Nephron (organoid): ENCODE data around the gene BTBD9.

ENCODE experiments used
- H3K27ac Mint-ChIP-seq, 3 experiments: 2 replicates each; pipeline ENCODE4 v1.8.0; 2020; ENCODE audit warnings: mixed read lengths in 3 of 3, mild to moderate bottlenecking in 2 of 3, moderate library complexity in 1 of 3
- H3K27me3 Mint-ChIP-seq: 2 replicates; pipeline ENCODE4 v1.8.0; 2021; ENCODE audit warnings: low read depth, mild to moderate bottlenecking, moderate library complexity, mixed read lengths
- H3K36me3 Mint-ChIP-seq: 2 replicates; pipeline ENCODE4 v1.8.0; 2020; ENCODE audit warnings: low read depth, mixed read lengths
- H3K4me1 Mint-ChIP-seq: 2 replicates; pipeline ENCODE4 v1.8.0; 2020; ENCODE audit warnings: mixed read lengths
- H3K4me3 Mint-ChIP-seq, 3 experiments: 2 replicates each; pipeline ENCODE4 v1.8.0; 2020; ENCODE audit warnings: mild to moderate bottlenecking in 3 of 3, mixed read lengths in 3 of 3, moderate library complexity in 2 of 3
- H3K9me3 Mint-ChIP-seq: 2 replicates; pipeline ENCODE4 v1.8.0; 2020; ENCODE audit warnings: mixed read lengths
- TF ChIP-seq, protein P1 (sequence below), 3 experiments: fragments of 200-600 bp; sonication (generic); IDR thresholded peaks; one replicate each; pipeline ENCODE4 v1.5.0; 2021; ENCODE audit warnings: antibody characterized with exemption in 3 of 3; ENCODE audit not compliant: unreplicated experiment in 3 of 3

BTBD9 gene

DNA sequence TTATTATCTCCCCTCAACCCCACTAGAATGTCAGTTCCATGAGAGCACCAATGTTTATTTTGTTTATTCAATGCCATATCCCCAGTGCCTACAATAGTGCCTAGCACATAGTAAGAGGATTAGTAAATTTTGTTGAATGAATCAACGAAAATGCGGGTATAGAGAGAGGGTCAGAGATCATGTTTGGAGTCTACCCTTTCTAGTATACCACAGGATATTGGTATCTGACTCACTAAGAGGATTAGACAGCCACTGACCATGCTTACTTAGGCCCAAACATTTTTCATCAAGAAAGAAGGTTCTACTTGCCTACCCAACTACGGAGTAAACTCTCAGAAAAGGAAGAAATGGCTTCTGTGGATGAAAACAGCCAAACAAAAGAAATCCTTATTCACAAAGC lies 356.8 kb downstream of the BTBD9 start:
- Mint-ChIP-seq H3K27ac (no peak overlapping the region), H3K27me3 (no peaks in the 10 kb centered on the region), H3K36me3 (peaks cover 4% of the 10 kb centered on the region), H3K9me3 (no peaks in the 10 kb centered on the region), H3K4me1 (peaks cover 30% of the 10 kb centered on the region), H3K4me3 (no peak overlapping the region)
- TF ChIP-seq, protein P1, sequence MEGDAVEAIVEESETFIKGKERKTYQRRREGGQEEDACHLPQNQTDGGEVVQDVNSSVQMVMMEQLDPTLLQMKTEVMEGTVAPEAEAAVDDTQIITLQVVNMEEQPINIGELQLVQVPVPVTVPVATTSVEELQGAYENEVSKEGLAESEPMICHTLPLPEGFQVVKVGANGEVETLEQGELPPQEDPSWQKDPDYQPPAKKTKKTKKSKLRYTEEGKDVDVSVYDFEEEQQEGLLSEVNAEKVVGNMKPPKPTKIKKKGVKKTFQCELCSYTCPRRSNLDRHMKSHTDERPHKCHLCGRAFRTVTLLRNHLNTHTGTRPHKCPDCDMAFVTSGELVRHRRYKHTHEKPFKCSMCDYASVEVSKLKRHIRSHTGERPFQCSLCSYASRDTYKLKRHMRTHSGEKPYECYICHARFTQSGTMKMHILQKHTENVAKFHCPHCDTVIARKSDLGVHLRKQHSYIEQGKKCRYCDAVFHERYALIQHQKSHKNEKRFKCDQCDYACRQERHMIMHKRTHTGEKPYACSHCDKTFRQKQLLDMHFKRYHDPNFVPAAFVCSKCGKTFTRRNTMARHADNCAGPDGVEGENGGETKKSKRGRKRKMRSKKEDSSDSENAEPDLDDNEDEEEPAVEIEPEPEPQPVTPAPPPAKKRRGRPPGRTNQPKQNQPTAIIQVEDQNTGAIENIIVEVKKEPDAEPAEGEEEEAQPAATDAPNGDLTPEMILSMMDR (IDR thresholded peaks at IDR 0.05; ENCODE audit: unreplicated experiment in 3 of 3) = no peak

DNA sequence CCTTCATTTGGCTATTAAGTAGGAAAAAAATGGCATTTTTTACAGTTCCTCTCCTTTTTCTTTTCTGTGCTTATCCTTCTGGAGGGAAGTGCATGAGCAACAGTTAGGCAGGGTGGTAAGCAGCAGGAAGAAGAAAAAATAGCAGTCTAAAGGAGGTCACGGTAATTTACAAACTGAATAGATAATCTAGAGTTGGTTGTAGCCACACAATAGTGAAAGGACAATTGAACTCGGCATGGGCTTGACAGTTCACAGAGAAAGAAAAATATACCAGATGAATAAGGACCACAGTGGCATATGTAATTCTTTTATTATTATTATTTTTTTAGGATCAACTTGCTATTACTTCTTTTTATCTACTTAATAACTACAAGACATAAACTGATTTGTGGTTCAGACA lies 358.6 kb downstream of the BTBD9 start:
- TF ChIP-seq, protein P1 (IDR thresholded peaks at IDR 0.05; ENCODE audit: unreplicated experiment in 3 of 3) = no peak
- no peaks in the 10 kb centered on the region for H3K27me3 Mint-ChIP-seq
- no peaks in the 10 kb centered on the region for H3K9me3 Mint-ChIP-seq
- H3K4me1 Mint-ChIP-seq = peaks cover 30% of the 10 kb centered on the region
- no peak overlapping the region for H3K4me3 Mint-ChIP-seq
- peak overlapping the region in 1 of 3 experiments; percentile 18 for H3K27ac Mint-ChIP-seq
- H3K36me3 Mint-ChIP-seq = no peaks in the 10 kb centered on the region

DNA sequence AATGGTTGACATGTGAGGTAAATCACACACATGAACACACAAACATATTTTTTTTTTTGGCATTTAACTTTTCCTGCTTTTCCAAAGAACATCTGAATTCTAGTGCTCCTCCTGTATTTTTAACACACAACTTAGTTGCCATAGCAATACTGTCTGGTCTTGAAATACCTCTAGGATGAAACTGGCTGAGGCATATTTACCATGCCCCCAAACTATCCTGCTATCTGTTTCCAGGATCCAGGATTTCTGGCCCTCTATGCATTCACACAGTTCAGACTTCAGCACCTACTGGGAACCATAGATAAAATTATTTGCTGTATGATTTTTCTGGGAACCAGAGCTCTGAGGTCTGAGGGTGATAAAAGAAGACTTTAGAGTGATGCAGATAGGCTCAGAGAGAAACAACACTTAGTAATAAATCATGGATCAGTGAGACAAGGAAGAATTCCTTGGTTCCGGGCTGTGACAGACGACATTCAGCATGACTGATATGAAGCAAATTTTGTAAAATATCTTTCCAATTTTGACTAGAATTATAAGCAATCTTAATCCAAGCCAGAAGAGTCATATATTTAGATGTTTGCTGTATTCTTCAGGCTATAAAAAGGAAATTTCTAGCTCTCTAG lies 359.7 kb downstream of the BTBD9 start:
- no peak overlapping the region for H3K4me3 Mint-ChIP-seq
- no peaks in the 10 kb centered on the region for H3K36me3 Mint-ChIP-seq
- H3K27ac Mint-ChIP-seq = peak overlapping the region in 1 of 3 experiments; percentile 21
- peaks cover 30% of the 10 kb centered on the region for H3K4me1 Mint-ChIP-seq
- TF ChIP-seq, protein P1 (IDR thresholded peaks at IDR 0.05; ENCODE audit: unreplicated experiment in 3 of 3) = no peak
- H3K9me3 Mint-ChIP-seq = no peaks in the 10 kb centered on the region
- H3K27me3 Mint-ChIP-seq = no peaks in the 10 kb centered on the region

DNA sequence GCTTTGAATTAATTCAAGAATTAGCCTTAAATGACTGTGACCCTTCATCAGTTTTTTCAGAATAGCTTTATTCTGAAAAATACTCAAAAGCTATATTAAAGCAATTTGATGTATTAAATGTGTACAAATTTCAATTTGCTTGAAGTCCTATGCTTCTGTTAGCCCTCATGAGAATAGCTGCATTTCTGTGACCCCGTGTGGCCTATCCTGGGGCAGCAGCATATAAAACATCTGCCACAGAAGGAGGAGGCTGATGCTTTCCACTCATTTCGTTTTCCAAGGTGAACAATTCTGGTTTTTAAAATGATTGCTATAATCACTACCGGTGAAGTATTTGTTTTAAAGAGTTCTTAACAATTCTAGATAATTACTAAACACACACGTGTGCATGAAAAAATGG lies 360.3 kb downstream of the BTBD9 start:
- Mint-ChIP-seq H3K27me3 (no peaks in the 10 kb centered on the region), H3K9me3 (no peaks in the 10 kb centered on the region), H3K4me1 (peaks cover 30% of the 10 kb centered on the region), H3K36me3 (no peaks in the 10 kb centered on the region), H3K4me3 (no peak overlapping the region), H3K27ac (peak overlapping the region in 1 of 3 experiments; percentile 21)
- TF ChIP-seq, protein P1 (IDR thresholded peaks at IDR 0.05; ENCODE audit: unreplicated experiment in 3 of 3) = peak in 1 of 3 experiments; percentile 21

DNA sequence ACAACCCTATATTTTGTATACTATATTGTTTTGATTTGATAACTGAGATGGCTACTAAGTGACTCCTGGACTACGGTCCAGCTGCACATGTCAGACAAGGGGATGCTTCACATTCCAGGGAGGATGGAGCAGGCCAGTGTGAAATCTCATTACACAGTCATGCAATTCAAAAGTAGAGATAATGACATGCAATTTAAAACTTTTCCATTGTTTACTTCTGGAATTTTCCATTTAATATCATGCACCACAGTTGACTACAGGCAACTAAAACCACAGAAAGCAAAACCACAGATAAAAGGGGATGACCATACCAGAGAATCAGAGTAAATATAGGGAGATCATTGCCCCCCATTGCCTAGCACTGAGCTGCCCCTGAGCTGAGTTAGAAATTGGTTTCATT lies 366.4 kb downstream of the BTBD9 start:
- H3K27ac Mint-ChIP-seq = peak overlapping the region in 1 of 3 experiments; percentile 57

More for the DNA sequence above, 366.4 kb downstream of the BTBD9 start:
- H3K9me3 Mint-ChIP-seq = peaks cover 6% of the 10 kb centered on the region
- H3K36me3 Mint-ChIP-seq = no peaks in the 10 kb centered on the region
- TF ChIP-seq, protein P1 (IDR thresholded peaks at IDR 0.05; ENCODE audit: unreplicated experiment in 3 of 3) = no peak
- H3K4me3 Mint-ChIP-seq = no peak overlapping the region
- H3K4me1 Mint-ChIP-seq = peaks cover 26% of the 10 kb centered on the region
- no peaks in the 10 kb centered on the region for H3K27me3 Mint-ChIP-seq
